HG02623 (cell line): ENCODE measurements around the gene PTPRE.
A peak's percentile ranks its signal among the peaks of the same experiment; 100 is the strongest.

Experiments used
- ATAC-seq: cut with Tn5 transposase; IDR thresholded peaks from one replicate; pipeline ENCODE4 v1.9.1; 2021; ENCODE audit warnings: moderate library complexity; ENCODE audit not compliant: unreplicated experiment

Gene PTPRE

GRCh38 chr10:128110339-128110738 is 203.4 kb downstream of the PTPRE start:
- ATAC-seq: no peak

GRCh38 chr10:128111696-128112095 is 204.8 kb downstream of the PTPRE start:
- no peak for ATAC-seq

- no peak for ATAC-seq
These were observed 206.1 kb downstream of the PTPRE start for GRCh38 chr10:128113026-128113425.

- no peak for ATAC-seq
These were observed 208.0 kb downstream of the PTPRE start for GRCh38 chr10:128114901-128115300.

- no peak for ATAC-seq
These were observed 208.5 kb downstream of the PTPRE start for GRCh38 chr10:128115356-128115755.

GRCh38 chr10:128116187-128116586 is 209.3 kb downstream of the PTPRE start:
- no peak for ATAC-seq

GRCh38 chr10:128116851-128117615 is 210.1 kb downstream of the PTPRE start:
- no peak for ATAC-seq

GRCh38 chr10:128121750-128122412 is 215.0 kb downstream of the PTPRE start:
- ATAC-seq: no peak

- ATAC-seq: no peak
These were observed 216.0 kb downstream of the PTPRE start for GRCh38 chr10:128122931-128123330.

- ATAC-seq: no peak
These were observed 216.9 kb downstream of the PTPRE start for GRCh38 chr10:128123846-128124245.

- no peak for ATAC-seq
These were observed 218.0 kb downstream of the PTPRE start for GRCh38 chr10:128124813-128125403.

- no peak for ATAC-seq
These were observed 218.6 kb downstream of the PTPRE start for GRCh38 chr10:128125416-128125943.

GRCh38 chr10:128125944-128126764 is 219.3 kb downstream of the PTPRE start, which contains the start of gene MKI67:
Gene MKI67 (minus strand): TSS chr10:128126423. CDS start chr10:128125667, 756 bp downstream.
- ATAC-seq: peak; percentile 69

GRCh38 chr10:128128582-128128981 is 221.7 kb downstream of the PTPRE start:
- ATAC-seq: no peak

GRCh38 chr10:128130051-128130450 is 223.1 kb downstream of the PTPRE start:
- no peak for ATAC-seq
